Epithelial cell of prostate (primary cell): ENCODE results near the gene VSIR.

Experiments used
- DNase-seq: peaks from one replicate; pipeline ENCODE4 v3.0.0-alpha.2; 2011; ENCODE audit warnings: low read depth, low spot score
- H3K27ac ChIP-seq: fragments of 450-650 bp; 2 replicates; pipeline ENCODE4 v1.5.1; 2017; ENCODE audit warnings: mild to moderate bottlenecking

VSIR gene

DNA sequence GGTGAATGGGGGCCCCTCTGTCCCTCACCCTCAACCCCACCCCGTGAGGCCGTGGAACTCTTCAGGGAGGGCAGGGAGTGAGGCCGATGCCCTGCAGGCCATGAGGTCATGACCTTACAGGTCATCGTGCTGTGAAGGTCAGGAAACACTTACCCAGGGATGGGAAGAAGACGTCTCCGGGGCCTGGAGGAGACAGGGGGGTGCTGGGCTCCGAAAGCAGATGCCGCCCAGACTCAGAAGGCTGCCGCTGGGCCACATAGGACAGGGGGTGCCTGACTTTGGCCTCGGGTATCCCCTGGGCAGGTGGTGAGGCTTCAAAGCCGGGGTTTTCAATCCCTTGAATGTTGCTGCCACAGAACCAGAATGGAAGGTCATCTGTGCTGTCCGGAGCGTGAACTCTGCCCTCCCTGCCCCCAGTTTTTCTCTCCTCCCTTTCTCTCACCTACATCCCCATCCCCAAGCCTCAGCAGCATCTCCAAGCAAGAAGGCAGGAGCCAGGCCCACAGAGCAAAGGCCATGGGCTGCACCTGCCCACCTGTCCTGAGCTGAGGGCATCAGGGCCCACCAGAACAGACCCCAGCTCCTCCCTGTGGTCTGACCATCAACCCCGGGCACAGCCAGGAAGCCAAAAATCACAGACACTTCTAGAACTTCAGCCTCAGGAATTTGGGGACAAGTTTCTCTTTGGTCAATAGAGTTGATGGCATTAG is 21.6 kb downstream of the VSIR start:
- H3K27ac ChIP-seq = no peak overlapping the region
- no peak for DNase-seq

- DNase-seq = no peak
- no peak overlapping the region for H3K27ac ChIP-seq
Measured at GRCh38 chr10:71750986-71751385, 22.3 kb downstream of the VSIR start.

GRCh38 chr10:71750124-71750841 is 23.0 kb downstream of the VSIR start:
- DNase-seq = no peak
- no peak overlapping the region for H3K27ac ChIP-seq

- DNase-seq = no peak
- H3K27ac ChIP-seq = no peak overlapping the region
Measured at GRCh38 chr10:71749396-71749795, 23.9 kb downstream of the VSIR start.

DNA sequence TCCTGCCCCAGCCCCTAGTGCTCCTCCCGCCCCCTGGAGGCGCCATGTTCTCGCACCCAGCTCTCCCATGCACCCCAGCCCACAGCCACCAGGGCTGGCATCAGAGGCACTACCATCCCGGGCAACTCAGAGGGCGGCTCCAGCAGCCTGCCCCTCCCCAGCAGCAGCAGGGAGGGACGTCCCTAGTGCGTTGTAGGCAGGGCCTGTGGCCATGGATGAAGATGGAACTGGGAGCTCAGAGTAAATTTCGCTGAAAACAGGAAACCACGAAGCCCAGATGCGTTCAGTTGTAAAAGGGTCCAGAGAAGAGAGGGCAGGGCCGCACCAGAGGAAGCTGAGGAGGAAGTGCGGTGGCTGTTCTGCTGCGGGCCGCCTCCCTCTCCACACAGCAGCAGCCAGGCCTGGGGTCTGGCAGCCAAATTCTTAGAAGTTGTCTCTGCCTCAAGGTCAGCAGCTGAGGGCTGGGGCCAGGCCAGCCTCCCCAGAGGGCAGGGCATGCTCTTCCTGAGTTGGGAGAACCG is 24.6 kb downstream of the VSIR start:
- H3K27ac ChIP-seq = no peak overlapping the region
- no peak for DNase-seq

DNA sequence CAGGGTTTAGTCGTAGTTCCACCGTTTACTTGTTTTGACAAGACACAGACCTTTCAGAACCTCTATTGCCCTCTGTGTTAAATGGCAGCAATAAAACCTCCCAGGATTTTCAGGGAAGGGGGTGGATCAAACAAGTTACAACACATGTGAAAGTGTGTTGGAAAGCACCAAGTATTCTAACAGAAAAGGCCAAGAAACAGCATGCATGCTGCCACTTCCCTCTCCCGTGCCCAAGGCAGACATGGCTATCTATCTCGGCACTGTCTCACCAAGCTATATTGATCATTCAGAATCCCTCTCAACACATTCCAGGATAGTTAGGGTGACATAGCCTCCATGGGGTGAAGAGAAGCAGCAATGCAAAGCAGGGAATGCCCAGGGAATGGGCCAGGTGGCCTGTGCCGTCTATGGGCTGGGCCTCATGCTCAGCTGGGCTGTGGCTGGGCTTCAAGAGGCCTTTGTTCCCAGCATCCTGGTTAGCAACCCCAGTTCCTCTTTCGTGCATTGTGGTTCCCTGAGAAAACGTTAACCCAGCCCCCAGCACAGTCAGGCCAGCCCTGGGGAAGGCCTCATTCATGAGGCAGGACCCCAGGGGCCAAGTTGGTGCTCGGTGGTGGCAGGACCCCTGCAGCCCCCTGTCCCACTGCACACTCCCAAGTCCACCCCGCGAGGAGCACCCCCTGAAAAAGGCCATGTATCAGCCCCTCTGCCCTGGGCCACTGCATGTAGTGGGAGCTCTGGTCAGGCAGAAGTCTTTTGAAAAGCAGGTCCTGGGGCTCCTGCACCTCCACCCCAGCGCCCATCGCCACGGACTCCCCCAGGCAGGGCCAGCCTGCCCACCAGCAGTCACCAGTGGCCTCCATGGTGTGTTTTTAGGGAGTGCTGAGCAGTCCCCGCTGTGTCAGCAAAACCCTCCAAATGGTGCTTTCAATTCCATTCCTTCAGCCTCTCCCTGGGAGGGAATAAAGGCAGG is 25.5 kb downstream of the VSIR start:
- DNase-seq = no peak
- peak overlapping the region; percentile 13 for H3K27ac ChIP-seq

- DNase-seq = no peak
- peak overlapping the region; percentile 13 for H3K27ac ChIP-seq
Measured at GRCh38 chr10:71747039-71747531, 26.2 kb downstream of the VSIR start.

DNA sequence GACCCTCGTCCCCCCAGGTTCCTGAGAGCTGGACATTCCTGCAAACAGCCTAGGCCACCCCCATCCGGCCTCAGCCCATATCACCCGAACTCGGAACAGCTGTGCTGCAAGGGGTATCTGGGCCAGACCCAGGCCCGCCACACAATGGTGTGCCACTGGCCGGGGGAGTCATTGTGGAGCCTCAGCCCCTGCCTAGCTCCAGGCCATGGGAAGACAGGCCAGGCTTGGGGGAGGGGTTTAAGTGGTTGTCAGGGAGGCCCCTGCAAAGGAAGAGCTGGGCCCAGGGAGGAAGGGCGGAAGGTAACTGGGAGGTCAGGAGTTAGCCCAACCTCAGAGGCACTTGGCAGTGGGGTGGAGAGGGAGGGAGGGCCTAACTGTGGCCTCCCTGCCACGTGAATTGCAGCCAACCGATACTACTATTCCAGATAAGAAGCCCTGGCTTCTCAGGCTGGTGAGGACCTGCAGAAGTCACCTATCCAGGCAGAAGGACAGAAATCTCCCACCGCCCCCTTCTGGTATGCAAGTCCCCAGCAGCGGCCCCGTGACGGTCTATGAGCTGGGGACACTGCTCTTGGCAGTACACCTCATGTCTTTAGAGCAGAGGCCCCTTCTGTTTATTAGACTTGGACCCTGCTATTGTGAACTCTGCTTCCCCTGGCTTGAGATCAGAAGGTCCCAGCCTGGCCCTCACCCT is 26.8 kb downstream of the VSIR start:
- no peak for DNase-seq
- H3K27ac ChIP-seq = no peak overlapping the region

DNA sequence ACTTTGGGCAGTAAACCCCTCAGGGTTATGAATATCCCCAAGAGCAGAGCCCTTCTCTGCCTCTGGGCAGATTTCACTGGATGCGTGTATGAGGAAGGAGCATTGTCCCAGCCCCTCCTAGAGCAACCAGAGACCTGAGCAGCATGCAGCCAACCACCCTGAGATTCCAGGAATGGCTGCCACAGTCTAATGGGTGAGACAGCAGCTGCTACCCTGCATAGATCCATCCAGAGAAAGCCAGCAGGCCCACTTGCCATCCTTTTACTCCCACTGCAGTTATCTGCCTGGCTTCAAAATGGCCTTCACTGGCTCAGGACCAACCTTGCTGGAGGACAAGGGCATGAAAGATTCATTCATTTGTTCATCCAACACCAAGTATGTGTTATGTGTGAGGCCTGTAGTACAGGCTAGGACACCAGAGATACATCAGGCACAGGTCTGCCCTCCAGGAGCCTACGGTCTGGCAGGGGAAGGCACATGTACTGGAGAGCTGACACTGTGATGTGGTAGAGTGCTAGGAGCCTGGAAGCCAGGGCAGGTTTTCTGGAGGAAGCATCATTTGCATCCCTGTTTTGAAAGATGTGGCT is 27.6 kb downstream of the VSIR start:
- DNase-seq = no peak
- no peak overlapping the region for H3K27ac ChIP-seq

- H3K27ac ChIP-seq = no peak overlapping the region
Measured at GRCh38 chr10:71744897-71745663, 28.2 kb downstream of the VSIR start.

DNA sequence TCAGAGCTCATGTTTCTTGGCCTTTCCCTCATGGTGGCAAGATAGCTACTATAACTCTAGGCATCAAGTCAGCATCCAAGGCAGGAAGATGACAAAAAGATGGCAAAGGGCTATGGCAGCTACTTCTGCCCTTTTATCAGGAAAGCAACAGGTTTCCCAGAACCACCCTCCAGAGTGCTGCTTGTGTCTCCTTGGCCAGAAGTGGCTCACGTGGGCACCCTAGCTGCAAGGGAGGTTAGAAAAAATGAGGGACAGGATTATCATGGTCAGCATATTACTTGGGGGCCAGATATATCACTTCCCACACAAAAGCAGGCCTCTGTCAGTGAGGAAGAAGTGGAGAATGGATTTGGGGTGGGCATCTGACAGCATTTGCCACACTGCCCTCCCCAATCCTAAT is 29.5 kb downstream of the VSIR start:
- DNase-seq = no peak
- peak overlapping the region; percentile 20 for H3K27ac ChIP-seq

More at GRCh38 chr10:71744897-71745663, 28.2 kb downstream of the VSIR start:
- DNase-seq = no peak

- H3K27ac ChIP-seq = peak overlapping the region; percentile 20
- no peak for DNase-seq
Measured at GRCh38 chr10:71743089-71743838, 30.1 kb downstream of the VSIR start.

DNA sequence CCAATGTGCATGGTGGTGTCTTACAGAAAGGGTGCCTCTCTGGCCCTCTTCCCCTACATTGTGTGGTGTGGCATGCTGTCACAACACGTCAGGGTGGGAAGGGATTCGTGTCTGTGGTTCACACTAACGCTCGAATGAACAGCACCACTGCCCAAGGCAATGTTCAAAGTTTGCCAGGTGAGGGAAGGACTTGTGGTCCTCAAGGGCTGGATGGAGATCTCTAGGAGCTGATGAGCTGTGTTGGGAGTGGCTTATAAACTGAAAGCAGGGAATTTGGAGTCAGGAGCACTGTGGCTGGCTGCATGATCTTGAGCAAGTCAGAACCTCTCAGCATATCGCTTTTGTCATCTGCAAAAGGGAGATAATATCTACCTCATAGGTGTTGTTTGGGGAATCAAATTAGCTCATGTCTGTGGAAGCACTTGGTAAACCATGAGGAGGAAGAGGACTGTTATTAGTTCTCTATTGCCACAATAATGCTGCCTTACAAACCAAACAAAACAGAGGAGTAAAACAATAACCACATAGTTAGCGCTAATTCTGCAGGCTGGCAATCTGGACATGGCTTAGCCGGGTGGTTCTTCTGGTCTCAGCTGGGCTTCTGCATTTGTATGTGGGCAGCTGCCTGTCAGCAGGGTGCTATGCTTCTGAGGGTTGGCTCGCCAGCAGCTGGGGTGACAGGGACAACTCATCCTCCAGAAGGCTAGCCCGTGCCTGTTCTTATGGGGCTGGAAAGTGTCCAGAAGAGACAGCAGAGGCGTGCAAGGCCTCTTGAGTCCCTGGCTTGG is 30.8 kb downstream of the VSIR start:
- peak overlapping the region; percentile 10 for H3K27ac ChIP-seq
- DNase-seq = no peak

DNA sequence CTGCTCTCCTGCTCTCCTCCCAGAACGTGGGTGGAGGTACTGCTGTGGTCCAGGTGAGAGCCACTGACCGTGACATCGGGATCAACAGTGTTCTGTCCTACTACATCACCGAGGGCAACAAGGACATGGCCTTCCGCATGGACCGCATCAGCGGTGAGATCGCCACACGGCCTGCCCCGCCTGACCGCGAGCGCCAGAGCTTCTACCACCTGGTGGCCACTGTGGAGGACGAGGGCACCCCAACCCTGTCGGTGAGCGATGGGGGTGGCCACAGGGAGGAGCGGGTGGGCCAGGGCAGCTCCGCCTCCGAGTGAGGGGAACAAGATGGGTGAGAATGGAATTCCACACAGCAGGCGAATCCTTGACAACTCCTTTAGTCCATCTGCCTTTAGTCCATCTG is 31.6 kb downstream of the VSIR start:
- DNase-seq = no peak
- no peak overlapping the region for H3K27ac ChIP-seq

DNA sequence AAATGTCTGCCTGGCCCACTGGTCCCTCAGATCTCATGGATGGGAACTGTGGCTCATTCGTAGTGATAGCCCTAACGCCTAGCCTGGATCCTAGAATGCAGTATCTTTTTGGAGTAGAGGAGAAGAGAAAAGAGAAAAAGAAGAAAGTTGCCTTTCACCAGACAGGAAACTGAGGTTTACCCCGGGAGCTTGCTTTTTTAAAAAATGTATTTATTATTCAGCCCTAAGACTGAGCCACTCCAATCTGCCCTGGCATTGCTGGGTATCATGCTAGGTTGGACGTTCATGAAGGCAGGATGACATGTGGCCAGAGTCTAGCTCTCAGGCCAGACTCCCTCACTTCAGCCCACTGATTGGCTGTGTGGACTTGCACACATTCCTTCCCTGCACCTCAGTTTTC is 32.3 kb downstream of the VSIR start:
- no peak overlapping the region for H3K27ac ChIP-seq
- DNase-seq = no peak

DNA sequence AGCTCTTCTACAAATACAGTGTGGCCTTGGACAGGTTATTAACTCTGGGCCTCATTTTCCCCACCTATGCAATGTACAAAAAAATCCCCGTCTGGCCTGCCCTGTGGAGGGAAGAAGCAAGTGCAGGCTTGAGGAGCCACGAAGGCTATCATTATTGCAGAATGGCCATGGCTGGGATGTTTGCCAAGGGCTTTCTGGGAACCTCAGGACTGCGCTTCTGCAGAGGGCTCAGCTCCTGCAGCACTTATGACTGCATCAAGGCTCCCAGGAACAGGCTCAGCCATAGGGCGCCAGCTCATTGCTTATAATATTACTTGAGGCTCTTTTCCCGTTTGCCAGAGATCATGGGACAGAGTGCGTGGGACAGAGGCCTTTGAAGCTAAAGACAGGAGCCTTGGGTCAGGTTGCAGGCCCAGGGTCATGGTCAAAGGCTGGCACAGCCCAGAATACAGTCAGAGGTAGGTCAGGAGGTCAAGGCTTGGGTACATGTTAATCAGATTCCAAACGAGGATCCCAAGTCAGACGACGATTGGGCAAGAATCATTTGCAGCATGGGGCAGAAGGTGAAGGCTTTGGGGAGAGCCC is 33.2 kb downstream of the VSIR start:
- no peak overlapping the region for H3K27ac ChIP-seq
- no peak for DNase-seq

DNA sequence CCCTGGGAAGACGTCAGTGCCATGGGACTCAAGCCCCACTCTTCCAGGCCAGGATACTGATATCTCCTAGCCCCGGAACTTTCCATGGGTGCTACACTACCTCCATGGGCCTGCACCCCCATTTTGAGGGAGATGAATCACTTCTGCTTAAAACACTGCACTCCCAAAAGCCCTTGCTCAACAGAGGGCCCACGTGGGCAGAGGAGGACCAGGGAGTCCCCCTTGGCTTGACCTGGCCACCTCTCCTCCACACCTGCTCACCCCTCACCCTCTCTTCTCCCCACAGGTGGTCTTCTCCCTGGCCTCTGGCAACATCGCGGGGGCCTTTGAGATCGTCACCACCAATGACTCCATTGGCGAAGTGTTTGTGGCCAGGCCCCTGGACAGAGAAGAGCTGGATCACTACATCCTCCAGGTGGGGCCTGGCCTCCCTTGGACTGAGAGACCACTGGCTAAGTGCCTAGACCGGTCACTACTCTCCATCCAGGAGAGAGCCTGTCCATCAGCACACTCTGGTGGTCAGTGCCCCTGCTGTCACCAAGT is 33.9 kb downstream of the VSIR start:
- H3K27ac ChIP-seq = no peak overlapping the region
- no peak for DNase-seq
